ENCODE results near the gene MTA3. TPM values are rescaled to one million over a fixed set of nuclear protein-coding genes. Genes with fewer than 3 reads are reported as not detected.
"Not testable (repeated sequence)": the region's sequence is repeated elsewhere in the genome, so short reads cannot be mapped to it uniquely, and the experiment has no call there.

MTA3 gene
- total RNA-seq, 1 donor from 2014 or later: 117 TPM

- peaks cover 3% of the 10 kb centered on the region for H3K4me1 Mint-ChIP-seq
- no peaks in the 10 kb centered on the region for H3K9me3 ChIP-seq (ENCODE audit: low read depth)
- H3K9me3 Mint-ChIP-seq: peaks cover 8% of the 10 kb centered on the region
- no peak for TF ChIP-seq CTCF (IDR thresholded peaks at IDR 0.05)
- no peak for TF ChIP-seq EZH2phosphoT487 (IDR thresholded peaks at IDR 0.05)
- TF ChIP-seq EZH2 (IDR thresholded peaks at IDR 0.05): no peak
- no peak overlapping the region for H3K27ac Mint-ChIP-seq
- no peaks in the 10 kb centered on the region for H3K36me3 ChIP-seq
- no peak overlapping the region for H3K4me3 ChIP-seq
- DNase-seq (ENCODE audit: low spot score): no peak
- peaks cover 12% of the 10 kb centered on the region for H3F3A ChIP-seq (ENCODE audit: low read depth)
- H4K20me1 ChIP-seq (ENCODE audit: low read depth): peaks cover 14% of the 10 kb centered on the region
- peaks cover 75% of the 10 kb centered on the region for H3K79me2 ChIP-seq (ENCODE audit: low read depth)
- H3K4me1 ChIP-seq: peaks cover 7% of the 10 kb centered on the region
- H3K36me3 Mint-ChIP-seq: peaks cover 20% of the 10 kb centered on the region
- no peak overlapping the region for H3K4me2 ChIP-seq
- no peak overlapping the region for H3K9ac ChIP-seq
- peak overlapping the region; percentile 9 for H3K27ac ChIP-seq
- no peaks in the 10 kb centered on the region for H3K27me3 ChIP-seq
- no peak overlapping the region for H2AFZ ChIP-seq (replicated peaks)
- H3K4me3 Mint-ChIP-seq: no peak overlapping the region
- peaks cover 3% of the 10 kb centered on the region for H3K27me3 Mint-ChIP-seq (ENCODE audit: insufficient read depth, low read depth)
These were observed 33.9 kb downstream of the MTA3 start for GRCh38 chr2:42602218-42602875.

- Histone ChIP-seq H3K4me3 (no peak overlapping the region), H3K36me3 (no peaks in the 10 kb centered on the region), H3K9ac (no peak overlapping the region), H3K9me3 (ENCODE audit: low read depth) (no peaks in the 10 kb centered on the region), H4K20me1 (ENCODE audit: low read depth) (peaks cover 10% of the 10 kb centered on the region), H2AFZ (replicated peaks) (no peak overlapping the region), H3K27ac (no peak overlapping the region), H3K79me2 (ENCODE audit: low read depth) (peaks cover 75% of the 10 kb centered on the region), H3K27me3 (no peaks in the 10 kb centered on the region), H3K4me2 (no peak overlapping the region), H3K4me1 (peaks cover 7% of the 10 kb centered on the region), H3F3A (ENCODE audit: low read depth) (peaks cover 12% of the 10 kb centered on the region)
- Mint-ChIP-seq H3K4me1 (peaks cover 3% of the 10 kb centered on the region), H3K36me3 (peaks cover 23% of the 10 kb centered on the region), H3K4me3 (no peak overlapping the region), H3K27ac (no peak overlapping the region), H3K9me3 (peaks cover 11% of the 10 kb centered on the region), H3K27me3 (ENCODE audit: insufficient read depth, low read depth) (peaks cover 5% of the 10 kb centered on the region)
- no peak for TF ChIP-seq EZH2phosphoT487 (IDR thresholded peaks at IDR 0.05)
- TF ChIP-seq CTCF (IDR thresholded peaks at IDR 0.05): no peak
- no peak for TF ChIP-seq EZH2 (IDR thresholded peaks at IDR 0.05)
- no peak for DNase-seq (ENCODE audit: low spot score)
These were observed 34.4 kb downstream of the MTA3 start for GRCh38 chr2:42602876-42603219.

- not testable (repeated sequence) for DNase-seq (ENCODE audit: low spot score); H3K4me3 ChIP-seq; H3K9me3 ChIP-seq (ENCODE audit: low read depth); H2AFZ ChIP-seq (replicated peaks); H3K9ac ChIP-seq; H3K4me1 Mint-ChIP-seq; H3K27ac Mint-ChIP-seq; H3K4me3 Mint-ChIP-seq; H3K36me3 ChIP-seq; H3K27me3 Mint-ChIP-seq (ENCODE audit: insufficient read depth, low read depth); H3K27me3 ChIP-seq; H3K4me1 ChIP-seq; H3K4me2 ChIP-seq; H3F3A ChIP-seq (ENCODE audit: low read depth); H4K20me1 ChIP-seq (ENCODE audit: low read depth)
- Mint-ChIP-seq H3K36me3 (peaks cover 28% of the 10 kb centered on the region), H3K9me3 (peaks cover 11% of the 10 kb centered on the region)
- peaks cover 75% of the 10 kb centered on the region for H3K79me2 ChIP-seq (ENCODE audit: low read depth)
- peak overlapping the region; percentile 46 for H3K27ac ChIP-seq
These were observed 36.0 kb downstream of the MTA3 start for GRCh38 chr2:42604341-42604867.

GRCh38 chr2:42606166-42606565 lies 37.7 kb downstream of the MTA3 start:
- H3K4me1 ChIP-seq; H3F3A ChIP-seq (ENCODE audit: low read depth); H3K27me3 Mint-ChIP-seq (ENCODE audit: insufficient read depth, low read depth); H3K4me1 Mint-ChIP-seq; H3K4me3 Mint-ChIP-seq; H3K4me2 ChIP-seq; DNase-seq (ENCODE audit: low spot score); H3K27ac Mint-ChIP-seq; H3K9ac ChIP-seq; H2AFZ ChIP-seq (replicated peaks); H3K9me3 ChIP-seq (ENCODE audit: low read depth); H3K4me3 ChIP-seq; H3K36me3 ChIP-seq; H3K27me3 ChIP-seq; H3K27ac ChIP-seq; H4K20me1 ChIP-seq (ENCODE audit: low read depth): not testable (repeated sequence)
- H3K79me2 ChIP-seq (ENCODE audit: low read depth): peaks cover 72% of the 10 kb centered on the region
- peaks cover 11% of the 10 kb centered on the region for H3K9me3 Mint-ChIP-seq
- peaks cover 30% of the 10 kb centered on the region for H3K36me3 Mint-ChIP-seq
